Activated naive CD4-positive, alpha-beta T cell treated with anti-CD3 and anti-CD28 coated beads for 36 hours (primary cell): ENCODE data around the gene KLHL6. TPM values are rescaled to one million over a fixed set of nuclear protein-coding genes. Genes with fewer than 3 reads are reported as not detected.

ENCODE experiments used
- total RNA-seq, 2 experiments: library from RNA; stranded (reverse); gene quantifications; one replicate each; pipeline ENCODE4 v1.2.3, GENCODE V29; 2021

The KLHL6 gene
- total RNA-seq, 2 experiments from 2014 or later: 82.3 to 82.4 TPM

Other genes with a start within 250 kb of the KLHL6 start
- 1 to 10 TPM; 1.0 to 1.7 TPM for gene MCF2L2, start 127.1 kb downstream of the KLHL6 start, total RNA-seq
- gene KLHL24, start 79.9 kb upstream of the KLHL6 start, total RNA-seq: 10 to 100 TPM; 26.2 to 26.9 TPM
- gene YEATS2, start 142.1 kb upstream of the KLHL6 start, total RNA-seq: 10 to 100 TPM; 38.1 to 39.0 TPM